HepG2 (cell line): ENCODE results near the gene SCAMP3. TPM values are rescaled to one million over a fixed set of nuclear protein-coding genes. Genes with fewer than 3 reads are reported as not detected.
A peak's percentile ranks its signal among the peaks of the same experiment; 100 is the strongest.

Source experiments
- ATAC-seq: fragments of 200-7000 bp; cut with Tn5 transposase; 3 replicates; pipeline ENCODE4 v1.9.1; 2020; ENCODE audit warnings: mild to moderate bottlenecking, moderate library complexity
- BruUV-seq: library from RNA; stranded (reverse); fragments of 400-500 nt; replicated peaks from 2 replicates; lab custom pipeline; 2021; lab: Mats Ljungman, UMichigan
- CTCF ChIA-PET: fragments of 300-600 bp; formaldehyde crosslinking; extraction: SDS; loops from one replicate; lab custom pipeline; 2021; ENCODE audit warnings: low total read pairs, inconsistent platforms, low intra/inter-chr PET ratio; lab: Yijun Ruan, JAX
- POLR2A ChIA-PET: fragments of 350-600 bp; sonication (Branson Sonifier 250); formaldehyde crosslinking; loops from one replicate; lab custom pipeline; 2020; ENCODE audit warnings: antibody characterized with exemption, inconsistent platforms; lab: Yijun Ruan, JAX
- DNase-seq: peaks from one replicate; pipeline ENCODE4 v3.0.0-alpha.2; 2015; ENCODE audit warnings: low spot score
- FAIRE-seq: peaks from 3 replicates; lab custom pipeline; 2011; peaks lifted over from hg19 to GRCh38; lab: Jason Lieb, UNC
- H2AFZ ChIP-seq: one replicate; pipeline ENCODE4 v1.6.1; 2011; ENCODE audit warnings: low read length, inconsistent platforms
- H3K27ac ChIP-seq: fragments of 300-600 bp; 3 replicates; pipeline ENCODE4 v1.8.0; 2011; ENCODE audit warnings: mixed run types, mild to moderate bottlenecking, mixed read lengths, low read length, inconsistent platforms; ENCODE audit not compliant: insufficient read depth; ENCODE audit errors: extremely low read length
- H3K27me3 ChIP-seq, 2 experiments: fragments of 200-600 bp in 1 of 2; 2 replicates in 1 of 2; 3 replicates in 1 of 2; pipeline versions ENCODE4 v1.6.0 to v1.8.0; 2011; ENCODE audit warnings: low read length in 2 of 2, mild to moderate bottlenecking in 2 of 2, moderate library complexity in 2 of 2, inconsistent platforms in 1 of 2; ENCODE audit not compliant: insufficient read depth in 2 of 2, control insufficient read depth in 1 of 2
- H3K36me3 ChIP-seq, 2 experiments: fragments of 200-600 bp in 1 of 2; replicated peaks in 1 of 2; 2 replicates in 1 of 2; 3 replicates in 1 of 2; pipeline versions ENCODE4 v1.5.1 to v1.8.0; 2011; ENCODE audit warnings: low read length in 2 of 2, inconsistent platforms in 1 of 2; ENCODE audit not compliant: insufficient read depth in 2 of 2, control insufficient read depth in 1 of 2
- H3K4me1 ChIP-seq: 2 replicates; pipeline ENCODE4 v1.5.1; 2012; ENCODE audit warnings: low read length, inconsistent platforms; ENCODE audit not compliant: insufficient read depth
- H3K4me2 ChIP-seq: 2 replicates; pipeline ENCODE4 v1.6.0; 2011; ENCODE audit warnings: low read depth, low read length, inconsistent platforms
- H3K4me3 ChIP-seq, 3 experiments: fragments of 200-600 bp in 1 of 3; sonication (generic), shearing (Covaris generic) in 1 of 3; replicated peaks in 1 of 3; 2 replicates each; pipeline ENCODE4 v1.5.1; 2011 to 2016; ENCODE audit warnings: low read length in 3 of 3, inconsistent platforms in 2 of 3, low read depth in 2 of 3, mild to moderate bottlenecking in 2 of 3, control low read depth in 1 of 3, mixed read lengths in 1 of 3; ENCODE audit not compliant: insufficient read depth in 1 of 3
- H3K79me2 ChIP-seq: one replicate; pipeline ENCODE4 v1.6.1; 2011; ENCODE audit warnings: low read length, inconsistent platforms; ENCODE audit not compliant: insufficient read depth
- H3K9ac ChIP-seq: 2 replicates; pipeline ENCODE4 v1.6.0; 2011; ENCODE audit warnings: mild to moderate bottlenecking, low read depth, low read length, inconsistent platforms; ENCODE audit not compliant: insufficient read depth
- H3K9me3 ChIP-seq: 2 replicates; pipeline ENCODE4 v1.5.1; 2012; ENCODE audit warnings: mild to moderate bottlenecking, low read length
- H4K20me1 ChIP-seq: 2 replicates; pipeline ENCODE4 v1.6.0; 2011; ENCODE audit warnings: inconsistent platforms, mild to moderate bottlenecking, low read length, moderate library complexity; ENCODE audit not compliant: insufficient read depth
- CCAR2 ChIP-seq: fragments of 200-400 bp; formaldehyde crosslinking; optimal IDR thresholded peaks from 2 replicates; pipeline ENCODE3; 2018; ENCODE audit warnings: low read depth, mild to moderate bottlenecking, low read length, moderate library complexity
- EED ChIP-seq: sonication (generic); formaldehyde crosslinking; IDR thresholded peaks from 2 replicates; pipeline ENCODE4 v1.5.0; 2020; ENCODE audit warnings: mild to moderate bottlenecking, missing genetic modification reagents
- FOXJ3 ChIP-seq: sonication (generic); formaldehyde crosslinking; IDR thresholded peaks from 2 replicates; pipeline ENCODE4 v1.4.0; 2020; ENCODE audit warnings: missing genetic modification reagents, mild to moderate bottlenecking, borderline replicate concordance
- NFKB2 ChIP-seq: sonication (generic); formaldehyde crosslinking; IDR thresholded peaks from 2 replicates; pipeline ENCODE4 v1.4.0; 2020; ENCODE audit warnings: missing genetic modification reagents, borderline replicate concordance
- PCBP1 ChIP-seq: fragments of 200-400 bp; formaldehyde crosslinking; IDR thresholded peaks from 2 replicates; pipeline ENCODE4 v1.6.1; 2017; ENCODE audit warnings: mild to moderate bottlenecking, low read depth, low read length, borderline replicate concordance
- SATB2 ChIP-seq: sonication (generic); formaldehyde crosslinking; IDR thresholded peaks from 2 replicates; pipeline ENCODE4 v1.5.0; 2020; ENCODE audit warnings: missing genetic modification reagents
- SIN3B ChIP-seq: fragments of 150-350 bp; IDR thresholded peaks from 2 replicates; pipeline ENCODE4 v1.6.1; 2014; ENCODE audit warnings: low read length
- SOX6 ChIP-seq, 2 experiments: fragments of 450-650 bp in 1 of 2; sonication (generic) in 1 of 2; formaldehyde crosslinking in 1 of 2; IDR thresholded peaks; 2 replicates each; pipeline versions ENCODE4 v1.4.0 to v1.6.1; 2017 to 2020; ENCODE audit warnings: antibody characterized with exemption in 1 of 2, mild to moderate bottlenecking in 1 of 2, missing genetic modification reagents in 1 of 2
- SPEN ChIP-seq: sonication (generic); formaldehyde crosslinking; IDR thresholded peaks from 2 replicates; pipeline ENCODE4 v1.5.1; 2020; ENCODE audit warnings: low read depth, mild to moderate bottlenecking, missing genetic modification reagents
- XRCC5 ChIP-seq: fragments of 200-400 bp; formaldehyde crosslinking; optimal IDR thresholded peaks from 2 replicates; pipeline ENCODE3; 2017; ENCODE audit warnings: mild to moderate bottlenecking, low read length
- YY1 ChIP-seq: IDR thresholded peaks from 2 replicates; pipeline ENCODE4 v1.6.1; 2011; ENCODE audit warnings: low read length, low read depth, moderate library complexity, mild to moderate bottlenecking; ENCODE audit not compliant: insufficient read depth, insufficient replicate concordance
- ZFP36 ChIP-seq: fragments of 150-350 bp; IDR thresholded peaks from 2 replicates; pipeline ENCODE4 v1.6.1; 2018; ENCODE audit warnings: borderline replicate concordance, low read length, low read depth; ENCODE audit not compliant: partially characterized antibody
- ZFP37 ChIP-seq: sonication (generic); formaldehyde crosslinking; IDR thresholded peaks from 2 replicates; pipeline ENCODE4 v1.4.0; 2020; ENCODE audit warnings: missing genetic modification reagents, borderline replicate concordance
- ZNF136 ChIP-seq: sonication (generic); formaldehyde crosslinking; IDR thresholded peaks from 2 replicates; pipeline ENCODE4 v1.8.1; 2022; ENCODE audit warnings: low read depth, mild to moderate bottlenecking, moderate library complexity, missing genetic modification reagents
- ZNF567 ChIP-seq: sonication (generic); formaldehyde crosslinking; IDR thresholded peaks from 2 replicates; pipeline ENCODE4 v1.8.1; 2023; ENCODE audit warnings: mild to moderate bottlenecking, missing genetic modification reagents, borderline replicate concordance
- WGBS: methylation state at CpG from one replicate; pipeline ENCODE4 v1.1.6; 2017; ENCODE audit warnings: low lambda C conversion rate; 5-methylcytosine and 5-hydroxymethylcytosine counted together
- in situ Hi-C: cut with HindIII; loops from 2 replicates; pipeline ENCODE4 v1.10.0; 2017; ENCODE audit warnings: low pct_unique_long_range_greater_than_20kb; ENCODE audit not compliant: extremely low pct_ligation_motif_present
- intact Hi-C: fragments of 100-400 bp; cut with micrococcal nuclease; formaldehyde crosslinking; loops from one replicate; pipeline ENCODE4 v1.10.0; 2022; ENCODE audit not compliant: unreplicated experiment
- polyA plus RNA-seq, 8 experiments: library from polyadenylated mRNA; depleted of rRNA in 3 of 8; stranded (reverse) in 7 of 8; unstranded in 1 of 8; fragments of >200 nt; fragmentation: Illumina TruSeq in 4 of 8; extraction: Trizol in 4 of 8; gene quantifications; 2 replicates each; pipeline versions ENCODE4 v1.2.1 to v1.2.3, GENCODE V29; 2011 to 2016; ENCODE audit warnings: low read depth in 4 of 8, missing spikeins in 1 of 8, mixed read lengths in 1 of 8; ENCODE audit not compliant: insufficient read depth in 1 of 8
- total RNA-seq, 5 experiments: library from RNA; depleted of rRNA; stranded (reverse); fragments of >200 nt; fragmentation: Illumina TruSeq; extraction: Trizol; gene quantifications; 2 replicates each; pipeline ENCODE4 v1.2.3, GENCODE V29; 2016; ENCODE audit warnings: low read depth in 1 of 5
- TF ChIP-seq, protein P1 (sequence below): sonication (generic); formaldehyde crosslinking; IDR thresholded peaks from 2 replicates; pipeline ENCODE4 v1.4.0; 2020; ENCODE audit warnings: missing genetic modification reagents

Gene SCAMP3
- total and polyA plus RNA-seq, 2 of the 13 experiments (the other 11 are each of a cell fraction or from before 2014, with no cell fraction given): 46.8 to 83.3 TPM

DNA sequence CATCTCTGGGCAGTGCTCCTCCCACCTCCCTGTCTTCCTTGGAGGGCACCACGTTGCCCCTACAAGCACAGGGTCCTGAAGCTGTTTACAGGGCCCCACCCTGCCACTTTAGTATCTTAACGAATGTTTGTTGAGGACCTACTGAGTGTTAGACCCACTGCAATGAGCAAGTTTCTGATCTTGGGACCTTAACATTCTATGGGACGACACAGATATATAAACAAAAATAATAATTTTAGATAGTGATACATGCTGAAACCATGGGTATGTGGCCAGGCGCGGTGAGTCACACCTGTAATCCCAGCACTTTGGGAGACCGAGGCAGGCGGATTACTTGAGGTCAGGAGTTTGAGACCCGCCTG is 17.0 kb downstream of the SCAMP3 start:
- no peak for ATAC-seq
- Histone ChIP-seq H3K27ac (no peak overlapping the region), H3K4me1 (peaks cover 13% of the 10 kb centered on the region), H3K79me2 (no peaks in the 10 kb centered on the region), H3K36me3 (peaks cover 1 to 9% of the 10 kb centered on the region in 2 experiments; a peak in 2 of 5 replicates), H3K4me2 (peak overlapping the region; percentile 16; the same call in 1 of the 2 replicates), H3K4me3 (no peak overlapping the region; a peak in 1 of 6 replicates), H3K9me3 (no peaks in the 10 kb centered on the region), H4K20me1 (no peaks in the 10 kb centered on the region), H3K9ac (no peak overlapping the region), H2AFZ (no peak overlapping the region), H3K27me3 (no peaks in the 10 kb centered on the region)
- no TSS peak for BruUV-seq
- ChIA-PET POLR2A (no interaction called here), CTCF (interaction anchor here (0.9 kb wide), 1 partner anchor 79 kb away, joined by 3 read pairs; no protein-coding TSS in a partner anchor)
- 89% methylated on average over 7 of the region's 8 CpGs for WGBS
- no peak for FAIRE-seq
- intact Hi-C loops: no loop called here
- DNase-seq: no peak
- no peak for TF ChIP-seq FOXJ3 (CRISPR knock-in tag)
- in situ Hi-C loops: loop anchor here (10.0 kb wide), 1 partner anchor 350 kb away; no protein-coding TSS in a partner anchor

DNA sequence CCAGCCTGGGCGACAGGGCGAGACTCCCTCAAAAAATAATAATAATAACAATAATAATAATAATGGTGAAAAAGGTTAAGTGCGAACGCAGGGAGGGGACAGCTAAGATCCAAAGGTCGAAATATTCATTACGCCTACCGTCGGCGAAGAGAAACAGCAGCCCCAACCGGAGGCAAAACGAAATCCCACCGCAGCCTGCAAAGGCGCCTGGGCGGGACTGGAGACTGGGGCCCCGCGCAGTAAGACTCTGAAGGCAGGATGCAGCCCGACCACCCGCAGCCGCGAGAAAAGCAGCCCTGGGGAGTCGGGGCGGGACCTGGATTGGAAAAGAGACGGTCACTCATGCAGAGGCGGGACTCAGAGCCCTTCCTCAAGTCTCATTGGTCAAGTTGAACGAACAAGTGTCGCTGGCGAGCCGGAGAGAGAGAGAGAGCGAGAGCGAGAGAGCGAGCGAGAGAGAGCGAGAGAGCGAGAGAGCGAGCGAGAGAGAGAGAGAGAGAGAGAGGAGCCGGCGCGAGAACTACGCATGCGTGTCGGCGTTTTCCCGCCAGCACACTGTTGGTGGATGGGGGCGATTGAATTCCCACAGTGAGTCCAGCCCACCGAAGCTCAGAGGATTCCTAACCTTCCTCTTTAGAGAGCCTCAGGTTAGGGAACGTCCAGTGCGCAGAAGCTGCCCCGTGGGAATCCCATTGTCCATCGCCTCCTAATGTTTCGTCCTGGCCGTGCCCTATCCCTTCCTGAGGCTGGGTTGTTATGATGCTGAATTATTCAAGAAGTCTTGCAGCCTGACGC is 17.6 kb downstream of the SCAMP3 start:
- no peak overlapping the region; a peak in 1 of 6 replicates for H3K4me3 ChIP-seq
- intact Hi-C loops: no loop called here
- H3K27me3 ChIP-seq: no peaks in the 10 kb centered on the region
- no peaks in the 10 kb centered on the region for H3K9me3 ChIP-seq
- no peak overlapping the region for H3K9ac ChIP-seq
- CTCF ChIA-PET: interaction anchor here (0.9 kb wide), 1 partner anchor 80 kb away, joined by 3 read pairs; no protein-coding TSS in a partner anchor
- H3K36me3 ChIP-seq: peaks cover 1 to 9% of the 10 kb centered on the region in 2 experiments; a peak in 2 of 5 replicates
- FAIRE-seq (no peak), DNase-seq (no peak), ATAC-seq (no peak)
- BruUV-seq: no TSS peak
- no peaks in the 10 kb centered on the region for H4K20me1 ChIP-seq
- POLR2A ChIA-PET: no interaction called here
- H3K4me1 ChIP-seq: peaks cover 15% of the 10 kb centered on the region
- H3K4me2 ChIP-seq: peak overlapping the region; percentile 16; the same call in 1 of the 2 replicates
- H2AFZ ChIP-seq: no peak overlapping the region
- H3K79me2 ChIP-seq: no peaks in the 10 kb centered on the region
- H3K27ac ChIP-seq: no peak overlapping the region
- in situ Hi-C loops: loop anchor here (10.0 kb wide), 1 partner anchor 350 kb away; no protein-coding TSS in a partner anchor
- 78% methylated on average over 48 of the region's 53 CpGs for WGBS
- TF ChIP-seq EED: no peak
- no peak for TF ChIP-seq ZNF136
- TF ChIP-seq YY1: peak; percentile 8
- no peak for TF ChIP-seq SPEN (CRISPR knock-in tag)
- no peak for TF ChIP-seq NFKB2 (CRISPR knock-in tag)
- TF ChIP-seq XRCC5: peak; percentile 95
- no peak for TF ChIP-seq ZFP36
- no peak for TF ChIP-seq SATB2 (CRISPR knock-in tag)
- no peak for TF ChIP-seq ZNF567
- no peak for TF ChIP-seq SIN3B
- TF ChIP-seq ZFP37 (CRISPR knock-in tag): no peak
- TF ChIP-seq CCAR2: peak; percentile 82
- TF ChIP-seq, protein P1, sequence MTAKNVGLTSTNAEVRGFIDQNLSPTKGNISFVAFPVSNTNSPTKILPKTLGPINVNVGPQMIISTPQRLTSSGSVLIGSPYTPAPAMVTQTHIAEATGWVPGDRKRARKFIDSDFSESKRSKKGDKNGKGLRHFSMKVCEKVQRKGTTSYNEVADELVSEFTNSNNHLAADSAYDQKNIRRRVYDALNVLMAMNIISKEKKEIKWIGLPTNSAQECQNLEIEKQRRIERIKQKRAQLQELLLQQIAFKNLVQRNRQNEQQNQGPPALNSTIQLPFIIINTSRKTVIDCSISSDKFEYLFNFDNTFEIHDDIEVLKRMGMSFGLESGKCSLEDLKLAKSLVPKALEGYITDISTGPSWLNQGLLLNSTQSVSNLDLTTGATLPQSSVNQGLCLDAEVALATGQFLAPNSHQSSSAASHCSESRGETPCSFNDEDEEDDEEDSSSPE (CRISPR knock-in tag): 0 out of 2 replicates have a peak, but pooled peaks have one; percentile 31
- TF ChIP-seq SOX6 (IDR thresholded peaks at IDR 0.05): no peak
- TF ChIP-seq SOX6 (CRISPR knock-in tag; IDR thresholded peaks at IDR 0.05): no peak
- TF ChIP-seq PCBP1: peak; percentile 100
